ENCODE results near the gene RHOH. TPM values are rescaled to one million over a fixed set of nuclear protein-coding genes. Genes with fewer than 3 reads are reported as not detected.

RHOH gene
- total and polyA plus RNA-seq, 9 of the 15 experiments (the other 6 are each of a cell fraction or from before 2014, with no cell fraction given): 14.3 to 37.7 (median 23.2) TPM

GRCh38 chr4:40152637-40153036, 44.2 kb upstream of the RHOH start:
- ChIA-PET CTCF (ENCODE audit: low intra/inter-chr PET ratio) (interaction anchor here (0.6 kb wide), 1 partner anchor 156 kb away, joined by 3 read pairs; no protein-coding TSS in a partner anchor), POLR2A (interaction anchor here (1.0 kb wide), 1 partner anchor 95 kb away, joined by 3 read pairs; no protein-coding TSS in a partner anchor)
- Histone ChIP-seq H3K4me2 (ENCODE audit: insufficient read depth, low read length) (no peak overlapping the region), H3K27me3 (ENCODE audit: control insufficient read depth in 2 of 2, insufficient read depth in 2 of 2, low read length in 2 of 2) (no peaks in the 10 kb centered on the region), H3K4me1 (replicated peaks in 1 of 2; ENCODE audit: control insufficient read depth in 2 of 2, insufficient read depth in 2 of 2, low read length in 2 of 2) (no peaks in the 10 kb centered on the region), H4K20me1 (replicated peaks; ENCODE audit: control insufficient read depth, insufficient read depth, low read length) (no peaks in the 10 kb centered on the region), H3K36me3 (ENCODE audit: control insufficient read depth, insufficient read depth, low read length) (no peaks in the 10 kb centered on the region; the same call in 2 of the 3 replicates), H3K27ac (ENCODE audit: extremely low read depth, low read depth, low read length) (no peak overlapping the region), H3K9ac (ENCODE audit: insufficient read depth in 1 of 2, low read depth in 2 of 2, low read length in 2 of 2) (no peak overlapping the region), H3K4me3 (no peak overlapping the region), H2AFZ (ENCODE audit: low read depth, low read length) (no peak overlapping the region), H3K9me3 (replicated peaks; ENCODE audit: control insufficient read depth, insufficient read depth, low read depth, low read length) (peaks cover 6% of the 10 kb centered on the region), H3K79me2 (ENCODE audit: control insufficient read depth, insufficient read depth, low read length) (no peaks in the 10 kb centered on the region), H3K9me1 (ENCODE audit: control insufficient read depth, insufficient read depth, low read length) (no peaks in the 10 kb centered on the region)
- DNase-seq (ENCODE audit: extremely low read depth in 1 of 4, low spot score in 3 of 4): no peak
- intact Hi-C loops (cut with micrococcal nuclease): loop anchor here (5.0 kb wide), 2 partner anchors 75 to 95 kb away; partner anchors contain the start of gene N4BP2
- BruUV-seq (replicated peaks): no TSS peak
- in situ Hi-C loops (cut with MboI): loop anchor here (5.0 kb wide), 1 partner anchor 160 kb away; no protein-coding TSS in a partner anchor
- TF ChIP-seq IFI16 (CRISPR knock-in tag; IDR thresholded peaks at IDR 0.05) (no peak), OTX1 (CRISPR knock-in tag; IDR thresholded peaks at IDR 0.05) (no peak), BRF1 (IDR thresholded peaks at IDR 0.05; ENCODE audit: borderline replicate concordance, extremely low read depth, insufficient read length) (no peak), ZNF253 (CRISPR knock-in tag; conservative IDR thresholded peaks at IDR 0.05) (no peak), GTF2B (IDR thresholded peaks at IDR 0.05; ENCODE audit: extremely low read depth, insufficient read length) (no peak), ZFX (CRISPR knock-in tag; IDR thresholded peaks at IDR 0.05) (no peak), SAFB (IDR thresholded peaks at IDR 0.05; ENCODE audit: borderline replicate concordance, low read depth, low read length) (no peak), PTBP1 (IDR thresholded peaks at IDR 0.05; ENCODE audit: low read depth, low read length) (no peak)
- TF ChIP-seq, protein P1, sequence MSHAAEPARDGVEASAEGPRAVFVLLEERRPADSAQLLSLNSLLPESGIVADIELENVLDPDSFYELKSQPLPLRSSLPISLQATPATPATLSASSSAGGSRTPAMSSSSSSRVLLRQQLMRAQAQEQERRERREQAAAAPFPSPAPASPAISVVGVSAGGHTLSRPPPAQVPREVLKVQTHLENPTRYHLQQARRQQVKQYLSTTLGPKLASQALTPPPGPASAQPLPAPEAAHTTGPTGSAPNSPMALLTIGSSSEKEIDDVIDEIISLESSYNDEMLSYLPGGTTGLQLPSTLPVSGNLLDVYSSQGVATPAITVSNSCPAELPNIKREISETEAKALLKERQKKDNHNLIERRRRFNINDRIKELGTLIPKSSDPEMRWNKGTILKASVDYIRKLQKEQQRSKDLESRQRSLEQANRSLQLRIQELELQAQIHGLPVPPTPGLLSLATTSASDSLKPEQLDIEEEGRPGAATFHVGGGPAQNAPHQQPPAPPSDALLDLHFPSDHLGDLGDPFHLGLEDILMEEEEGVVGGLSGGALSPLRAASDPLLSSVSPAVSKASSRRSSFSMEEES (CRISPR knock-in tag; IDR thresholded peaks at IDR 0.05): no peak
- WGBS (ENCODE audit: insufficient coverage, low coverage, missing lambda C conversion rate): 68% methylated on average over 4 of the region's 4 CpGs
- no peak for ATAC-seq
- no peak for FAIRE-seq

Measured in K562 (cell line).